Measurements from ENCODE around the gene TRIM17.

TRIM17 gene

GRCh38 chr1:228400692-228401454, 15.8 kb downstream of the TRIM17 start:
- no peaks in the 10 kb centered on the region for H3K27me3 ChIP-seq (ENCODE audit: insufficient read depth, low read length)
- H3K9ac ChIP-seq (ENCODE audit: low read length), result no peak overlapping the region
- no peaks in the 10 kb centered on the region for H4K20me1 ChIP-seq (ENCODE audit: insufficient read depth, low read length)
- no peak overlapping the region for H3K27ac ChIP-seq (ENCODE audit: low read depth, low read length, poor library complexity, severe bottlenecking)
- no peak overlapping the region for H2AFZ ChIP-seq (ENCODE audit: low read length)
- H3K4me3 ChIP-seq (ENCODE audit: low read depth, low read length, poor library complexity, severe bottlenecking), result no peak overlapping the region
- H3K9me2 ChIP-seq (ENCODE audit: low read depth, low read length), result no peaks in the 10 kb centered on the region
- H3F3A ChIP-seq (ENCODE audit: insufficient read depth, low read length), result no peaks in the 10 kb centered on the region
- peaks cover 18% of the 10 kb centered on the region for H3K4me1 ChIP-seq (ENCODE audit: insufficient read depth, low read length, severe bottlenecking)
- H3K36me3 ChIP-seq (ENCODE audit: insufficient read depth, low read length), result peaks cover 28% of the 10 kb centered on the region
- peaks cover 17% of the 10 kb centered on the region; the same call in 1 of the 2 replicates for H3K79me2 ChIP-seq (ENCODE audit: insufficient read depth, low read length)
- TF ChIP-seq EZH2 (IDR thresholded peaks at IDR 0.05; ENCODE audit: borderline replicate concordance, low read length), result no peak
- no peak for TF ChIP-seq CTCF (IDR thresholded peaks at IDR 0.05; ENCODE audit: low read length)
- no peaks in the 10 kb centered on the region for H3K9me3 ChIP-seq (ENCODE audit: low read length)
- no peak overlapping the region for H3K4me2 ChIP-seq (ENCODE audit: low read length)

DNA sequence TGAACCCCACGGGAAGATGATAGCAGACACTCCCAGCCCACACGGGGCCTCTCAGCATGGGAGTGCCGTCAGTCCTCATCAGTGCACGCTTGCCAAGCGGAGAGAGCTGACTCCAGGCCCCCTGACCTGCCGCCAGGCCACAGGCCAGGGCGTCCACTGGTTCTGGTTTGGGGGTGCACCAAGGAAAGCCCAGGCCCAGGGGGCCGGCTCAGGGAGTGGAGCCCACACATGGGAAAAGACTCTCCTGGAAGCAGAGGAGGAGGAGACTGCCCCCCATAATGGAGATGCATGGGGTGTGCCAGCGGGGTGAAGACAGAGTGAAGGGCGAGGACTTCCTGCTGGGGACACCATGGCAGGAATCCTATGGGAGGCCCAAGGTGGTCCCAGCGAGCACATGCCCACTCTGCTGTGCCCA, 16.4 kb downstream of the TRIM17 start:
- no peak overlapping the region for H3K27ac ChIP-seq (ENCODE audit: low read depth, low read length, poor library complexity, severe bottlenecking)
- no peaks in the 10 kb centered on the region for H3K9me2 ChIP-seq (ENCODE audit: low read depth, low read length)
- H2AFZ ChIP-seq (ENCODE audit: low read length), result no peak overlapping the region
- H3K27me3 ChIP-seq (ENCODE audit: insufficient read depth, low read length), result no peaks in the 10 kb centered on the region
- H3K9me3 ChIP-seq (ENCODE audit: low read length), result no peaks in the 10 kb centered on the region
- H3K4me3 ChIP-seq (ENCODE audit: low read depth, low read length, poor library complexity, severe bottlenecking), result no peak overlapping the region
- TF ChIP-seq EZH2 (IDR thresholded peaks at IDR 0.05; ENCODE audit: borderline replicate concordance, low read length), result no peak
- TF ChIP-seq CTCF (IDR thresholded peaks at IDR 0.05; ENCODE audit: low read length), result no peak
- H3K9ac ChIP-seq (ENCODE audit: low read length), result no peak overlapping the region
- no peaks in the 10 kb centered on the region for H3F3A ChIP-seq (ENCODE audit: insufficient read depth, low read length)
- peaks cover 34% of the 10 kb centered on the region for H3K36me3 ChIP-seq (ENCODE audit: insufficient read depth, low read length)
- H3K79me2 ChIP-seq (ENCODE audit: insufficient read depth, low read length), result peaks cover 12% of the 10 kb centered on the region; the same call in 1 of the 2 replicates
- no peaks in the 10 kb centered on the region for H4K20me1 ChIP-seq (ENCODE audit: insufficient read depth, low read length)
- H3K4me2 ChIP-seq (ENCODE audit: low read length), result no peak overlapping the region
- peaks cover 13% of the 10 kb centered on the region for H3K4me1 ChIP-seq (ENCODE audit: insufficient read depth, low read length, severe bottlenecking)

DNA sequence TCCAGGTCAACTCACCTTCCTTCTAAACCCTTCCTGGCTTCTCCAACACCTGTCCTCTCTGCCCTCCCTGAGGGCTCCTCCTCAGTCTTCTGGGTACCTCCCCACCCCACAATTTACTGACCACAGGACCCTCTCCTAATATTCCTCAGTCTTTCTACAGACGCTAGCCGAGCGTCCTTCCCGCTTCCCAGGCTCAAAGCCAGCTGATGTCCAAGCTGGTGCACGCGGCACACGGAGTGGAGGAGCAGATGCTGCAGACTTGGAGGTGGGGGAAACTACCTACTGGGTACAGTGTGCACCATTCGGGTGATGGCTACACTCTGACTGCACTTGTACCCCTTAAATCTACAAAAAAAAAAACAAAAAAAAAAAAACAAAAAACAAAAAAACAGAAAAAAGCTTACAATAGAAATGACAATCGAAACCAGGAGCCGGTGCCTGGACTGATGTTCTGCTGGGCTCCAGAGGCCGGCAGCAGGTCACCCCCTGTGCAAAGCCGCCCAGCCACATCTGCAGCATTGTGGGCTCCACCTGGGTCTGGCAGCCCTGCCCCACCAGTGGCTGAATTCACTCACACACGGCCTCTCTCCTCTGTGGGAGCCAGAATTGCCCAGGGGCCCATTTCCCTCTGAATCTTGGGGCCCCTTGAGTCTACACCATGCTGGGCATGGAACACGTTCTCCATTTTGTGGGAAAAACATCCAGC, 17.0 kb downstream of the TRIM17 start:
- Histone ChIP-seq H3F3A (ENCODE audit: insufficient read depth, low read length) (no peaks in the 10 kb centered on the region), H3K36me3 (ENCODE audit: insufficient read depth, low read length) (peaks cover 40% of the 10 kb centered on the region), H3K9me3 (ENCODE audit: low read length) (no peaks in the 10 kb centered on the region), H3K4me3 (ENCODE audit: low read depth, low read length, poor library complexity, severe bottlenecking) (no peak overlapping the region), H3K4me2 (ENCODE audit: low read length) (no peak overlapping the region), H3K9me2 (ENCODE audit: low read depth, low read length) (no peaks in the 10 kb centered on the region), H3K79me2 (ENCODE audit: insufficient read depth, low read length) (peaks cover 6% of the 10 kb centered on the region; the same call in 1 of the 2 replicates), H3K27me3 (ENCODE audit: insufficient read depth, low read length) (no peaks in the 10 kb centered on the region), H3K27ac (ENCODE audit: low read depth, low read length, poor library complexity, severe bottlenecking) (no peak overlapping the region), H3K4me1 (ENCODE audit: insufficient read depth, low read length, severe bottlenecking) (peaks cover 7% of the 10 kb centered on the region), H3K9ac (ENCODE audit: low read length) (no peak overlapping the region), H4K20me1 (ENCODE audit: insufficient read depth, low read length) (no peaks in the 10 kb centered on the region), H2AFZ (ENCODE audit: low read length) (no peak overlapping the region)
- TF ChIP-seq EZH2 (IDR thresholded peaks at IDR 0.05; ENCODE audit: borderline replicate concordance, low read length), result no peak
- TF ChIP-seq CTCF (IDR thresholded peaks at IDR 0.05; ENCODE audit: low read length), result no peak
